Measurements from ENCODE around the gene CCDC34. TPM values are rescaled to one million over a fixed set of nuclear protein-coding genes. Genes with fewer than 3 reads are reported as not detected.

The CCDC34 gene
- total and polyA plus RNA-seq, 2 experiments from 2014 or later: 10.1 to 56.0 TPM

GRCh38 chr11:27406498-27407354 lies 43.7 kb upstream of the CCDC34 start (continued):
- no peak for TF ChIP-seq ZNF462 (CRISPR knock-in tag; IDR thresholded peaks at IDR 0.05)
- no peak for TF ChIP-seq CTCF (conservative IDR thresholded peaks at IDR 0.05; ENCODE audit: low read depth in 2 of 2)
- no peak for TF ChIP-seq POLR2AphosphoS5 (IDR thresholded peaks at IDR 0.05; ENCODE audit: low read depth)
- no peak for TF ChIP-seq REST (IDR thresholded peaks at IDR 0.05; ENCODE audit: unreplicated experiment)
- TF ChIP-seq CREB1 (CRISPR knock-in tag; IDR thresholded peaks at IDR 0.05; ENCODE audit: low read depth): no peak

All from GM23338 (cell line).